GM21576 (cell line): Measurements from ENCODE around the gene MBD3L2B.

Source experiments
- ATAC-seq: cut with Tn5 transposase; IDR thresholded peaks from one replicate; pipeline ENCODE4 v1.9.1; 2021; ENCODE audit warnings: mild to moderate bottlenecking, moderate library complexity; ENCODE audit not compliant: unreplicated experiment

MBD3L2B gene

GRCh38 chr19:7013678-7014077, 7.6 kb downstream of the MBD3L2B start:
- no peak for ATAC-seq

GRCh38 chr19:7010722-7011593, 10.3 kb downstream of the MBD3L2B start:
- ATAC-seq = no peak

- no peak for ATAC-seq
Observed at GRCh38 chr19:7007859-7008258, 13.4 kb downstream of the MBD3L2B start.

- no peak for ATAC-seq
Observed at GRCh38 chr19:7006135-7006704, 15.0 kb downstream of the MBD3L2B start.

GRCh38 chr19:7004313-7004931, 16.8 kb downstream of the MBD3L2B start:
- no peak for ATAC-seq

- ATAC-seq = no peak
Observed at GRCh38 chr19:7000816-7001215, 20.4 kb downstream of the MBD3L2B start.

GRCh38 chr19:7000333-7000732, 20.9 kb downstream of the MBD3L2B start:
- no peak for ATAC-seq

GRCh38 chr19:6999933-7000332, 21.3 kb downstream of the MBD3L2B start:
- ATAC-seq = no peak

GRCh38 chr19:6997679-6998445, 23.4 kb downstream of the MBD3L2B start:
- ATAC-seq = no peak

- no peak for ATAC-seq
Observed at GRCh38 chr19:6996810-6997209, 24.4 kb downstream of the MBD3L2B start.

GRCh38 chr19:6995054-6995453, 26.2 kb downstream of the MBD3L2B start:
- ATAC-seq = no peak

- ATAC-seq = no peak
Observed at GRCh38 chr19:6988257-6988656, 33.0 kb downstream of the MBD3L2B start.

- no peak for ATAC-seq
Observed at GRCh38 chr19:6987850-6988249, 33.4 kb downstream of the MBD3L2B start.

GRCh38 chr19:6983448-6983847, 37.8 kb downstream of the MBD3L2B start:
- no peak for ATAC-seq

GRCh38 chr19:6979399-6979798, 41.8 kb downstream of the MBD3L2B start:
- no peak for ATAC-seq

GRCh38 chr19:6976197-6976596, 45.0 kb downstream of the MBD3L2B start:
- no peak for ATAC-seq

- no peak for ATAC-seq
Observed at GRCh38 chr19:6971366-6971765, 49.9 kb downstream of the MBD3L2B start.

- no peak for ATAC-seq
Observed at GRCh38 chr19:6970443-6970842, 50.8 kb downstream of the MBD3L2B start.

- no peak for ATAC-seq
Observed at GRCh38 chr19:6970021-6970420, 51.2 kb downstream of the MBD3L2B start.

- ATAC-seq = no peak
Observed at GRCh38 chr19:6969490-6969889, 51.7 kb downstream of the MBD3L2B start.
